HG03565 (cell line): ENCODE measurements around the gene CYB5RL.
"Not testable (repeated sequence)": the region's sequence is repeated elsewhere in the genome, so short reads cannot be mapped to it uniquely, and the experiment has no call there.

Source experiments
- ATAC-seq: cut with Tn5 transposase; IDR thresholded peaks from one replicate; pipeline ENCODE4 v1.9.1; 2021; ENCODE audit warnings: mild to moderate bottlenecking, moderate library complexity; ENCODE audit not compliant: unreplicated experiment

The CYB5RL gene

DNA sequence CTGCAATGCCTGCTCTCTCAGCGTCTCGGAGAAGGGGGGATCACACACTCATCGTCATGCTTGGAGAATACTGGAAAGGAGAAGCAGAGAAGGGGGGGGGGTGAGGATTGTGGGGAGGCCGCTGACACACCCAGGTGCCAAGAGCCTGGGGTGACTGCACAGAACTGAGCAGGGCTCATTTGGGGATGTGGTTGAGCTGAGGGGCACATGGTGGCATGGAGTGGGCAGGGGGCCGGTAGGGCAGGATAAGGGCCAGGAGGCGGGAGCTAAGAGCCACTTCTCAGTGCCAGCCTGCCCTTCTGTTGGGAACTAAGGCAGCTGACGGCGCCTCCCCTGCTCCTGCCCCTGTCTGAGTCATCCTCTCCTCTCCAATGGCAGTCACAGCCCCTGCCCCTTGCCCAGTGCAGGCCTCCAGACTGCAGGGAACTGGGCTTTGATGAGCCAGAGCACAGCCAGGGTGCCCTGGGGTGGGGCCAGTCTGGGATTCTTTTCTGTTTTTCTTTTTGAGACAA is 27.3 kb upstream of the CYB5RL start:
- no peak for ATAC-seq

DNA sequence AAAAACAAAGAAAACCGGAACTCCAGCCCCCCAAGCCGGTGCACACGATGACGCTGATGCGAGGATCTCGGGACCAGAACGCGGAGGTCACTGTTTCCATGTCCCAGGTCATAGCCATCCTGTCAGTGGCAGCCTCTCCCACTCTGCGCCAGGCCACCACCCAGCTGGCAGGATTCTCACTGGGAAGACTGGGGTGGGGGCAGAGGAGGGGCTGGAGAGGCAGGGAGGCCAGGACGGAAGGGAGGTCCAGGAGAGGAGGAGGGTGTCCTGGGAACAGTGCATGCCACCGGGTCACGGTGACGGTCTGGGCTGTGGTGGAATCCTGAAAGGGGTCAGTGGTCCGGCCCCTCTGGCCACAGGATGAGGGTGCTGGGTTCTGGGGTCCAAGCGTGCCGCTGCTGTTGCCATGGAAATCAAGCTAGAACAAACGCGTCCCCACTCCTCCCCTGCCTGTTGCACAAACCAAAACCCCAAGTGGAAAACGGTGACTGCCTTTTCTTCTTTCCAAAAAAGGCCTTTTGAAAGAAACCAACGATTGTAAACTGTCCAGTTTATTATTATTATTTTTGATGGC is 26.2 kb upstream of the CYB5RL start:
- ATAC-seq, result no peak

- ATAC-seq, result no peak
Observed at GRCh38 chr1:54225378-54225777, 25.5 kb upstream of the CYB5RL start.

DNA sequence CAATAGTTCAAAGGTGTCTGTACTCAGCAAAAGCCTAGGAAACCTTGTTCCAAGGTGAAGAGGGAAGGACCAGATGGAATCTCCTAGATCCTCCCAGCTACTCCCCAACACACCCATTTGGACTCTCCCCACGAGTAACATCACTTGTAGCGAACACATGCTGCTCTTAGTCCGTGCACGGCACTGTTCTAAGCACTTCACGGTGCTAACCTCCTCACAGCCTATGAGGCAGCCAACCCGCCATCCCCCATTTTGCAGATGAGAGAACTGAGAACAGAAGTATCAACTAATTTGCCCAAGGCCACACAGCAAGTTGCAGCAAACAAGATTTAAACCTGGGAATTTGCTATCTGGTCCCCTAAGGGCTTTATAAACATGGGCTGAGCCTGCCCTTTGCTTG is 24.4 kb upstream of the CYB5RL start:
- no peak for ATAC-seq

GRCh38 chr1:54223441-54224202 is 23.8 kb upstream of the CYB5RL start:
- ATAC-seq, result no peak

DNA sequence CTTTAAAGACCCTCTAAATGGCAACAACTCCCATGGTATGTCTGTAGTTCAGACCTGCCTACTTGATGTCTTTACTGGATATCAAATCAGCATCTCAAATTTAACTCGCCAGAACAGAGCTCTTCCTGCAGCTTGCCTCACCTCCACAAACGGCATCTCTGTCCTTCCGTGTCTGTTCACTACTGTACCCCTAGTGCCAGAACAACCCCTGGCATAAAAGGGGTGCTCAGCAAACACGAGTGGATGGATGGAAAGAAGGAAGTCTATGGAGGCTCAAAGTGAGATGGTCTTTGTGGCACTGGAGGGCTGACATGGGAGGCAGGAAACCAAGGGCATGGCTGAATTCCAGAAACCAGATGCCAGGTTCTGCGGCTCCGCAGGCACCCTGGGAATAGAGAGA is 22.9 kb upstream of the CYB5RL start:
- no peak for ATAC-seq

- ATAC-seq, result no peak
Observed at GRCh38 chr1:54221867-54222484, 22.1 kb upstream of the CYB5RL start.

- ATAC-seq, result no peak
Observed at GRCh38 chr1:54221113-54221834, 21.4 kb upstream of the CYB5RL start.

DNA sequence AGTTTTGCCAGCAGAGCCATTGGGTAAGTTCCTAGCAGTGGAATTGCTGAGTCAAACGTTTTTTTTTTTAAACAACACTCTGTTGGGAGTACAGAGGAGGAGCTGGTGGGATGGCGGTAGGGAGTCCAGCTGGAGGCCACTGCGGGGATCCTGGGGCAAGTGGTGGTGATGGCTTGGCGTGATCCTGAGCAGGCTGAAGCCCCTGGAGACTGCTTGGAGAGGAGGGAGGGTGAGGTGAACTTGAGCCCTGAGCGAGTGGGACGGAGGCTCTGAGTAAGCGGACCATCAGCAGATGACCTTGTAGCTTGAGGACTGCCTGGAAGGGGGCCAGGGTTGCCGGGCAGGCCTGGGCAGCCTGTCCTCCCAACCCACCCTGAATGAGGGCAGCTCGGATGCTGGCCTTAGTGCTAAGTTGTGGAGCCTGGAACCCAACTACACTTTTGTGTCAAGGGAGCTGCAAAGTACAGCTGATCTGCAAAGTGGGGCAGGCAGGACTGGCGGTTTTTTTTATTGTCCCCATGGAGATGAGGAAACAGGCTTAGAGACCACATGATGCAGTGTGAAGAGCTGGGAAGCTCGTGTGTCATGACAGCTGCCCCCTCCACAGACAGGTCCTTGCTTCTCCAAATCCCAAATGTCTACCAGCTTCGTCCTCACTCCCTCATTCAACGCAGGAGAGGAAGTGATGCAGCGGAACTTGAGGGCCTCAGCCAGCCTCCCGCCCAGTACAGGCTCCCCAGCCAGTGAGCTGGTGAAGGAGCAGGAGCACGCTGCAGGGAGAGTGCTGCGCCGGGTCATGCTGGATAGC is 20.4 kb upstream of the CYB5RL start:
- ATAC-seq, result no peak

- ATAC-seq, result no peak
Observed at GRCh38 chr1:54219688-54220003, 19.8 kb upstream of the CYB5RL start.

DNA sequence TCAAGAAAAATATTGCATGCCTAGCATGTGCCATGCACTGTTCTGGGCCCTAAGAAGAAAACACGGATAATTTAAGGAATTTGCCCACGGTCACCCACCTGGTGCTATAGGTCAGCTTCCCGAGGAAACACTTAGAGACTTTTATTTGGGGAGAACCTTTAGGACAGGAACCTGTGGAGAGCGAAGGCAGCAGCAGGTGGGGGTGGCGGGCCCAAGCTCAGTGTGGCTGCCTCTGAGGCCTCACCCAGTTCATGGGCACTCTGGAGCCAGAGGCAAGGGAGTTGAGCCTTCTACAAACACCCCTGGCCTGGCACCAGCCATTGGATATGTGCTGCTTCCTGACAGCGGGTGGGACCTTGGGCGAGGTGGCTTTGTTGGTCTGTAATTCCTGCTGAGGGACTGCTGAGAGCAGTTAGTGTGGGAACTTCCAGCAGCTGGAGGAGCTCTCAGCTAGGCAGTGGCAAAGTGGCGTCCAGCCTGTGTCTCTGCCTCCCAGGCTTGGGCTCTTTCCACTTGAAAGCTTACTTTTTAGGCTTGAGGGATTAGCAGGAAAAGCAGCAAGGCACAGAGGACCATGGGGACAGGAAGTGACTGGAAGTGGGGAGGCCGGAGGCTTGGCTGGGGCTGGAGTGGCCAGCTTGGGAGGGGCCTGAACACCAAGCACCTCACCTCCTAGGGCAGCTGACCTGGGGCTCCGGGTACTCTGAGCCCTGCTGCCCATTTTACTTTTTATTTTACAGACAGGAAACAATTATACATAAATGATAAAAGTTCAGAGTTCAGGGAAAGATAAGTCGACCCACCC is 19.3 kb upstream of the CYB5RL start:
- ATAC-seq, result no peak

GRCh38 chr1:54215523-54215922 is 15.7 kb upstream of the CYB5RL start:
- ATAC-seq, result no peak

GRCh38 chr1:54212872-54213271 is 13.0 kb upstream of the CYB5RL start:
- ATAC-seq, result no peak

DNA sequence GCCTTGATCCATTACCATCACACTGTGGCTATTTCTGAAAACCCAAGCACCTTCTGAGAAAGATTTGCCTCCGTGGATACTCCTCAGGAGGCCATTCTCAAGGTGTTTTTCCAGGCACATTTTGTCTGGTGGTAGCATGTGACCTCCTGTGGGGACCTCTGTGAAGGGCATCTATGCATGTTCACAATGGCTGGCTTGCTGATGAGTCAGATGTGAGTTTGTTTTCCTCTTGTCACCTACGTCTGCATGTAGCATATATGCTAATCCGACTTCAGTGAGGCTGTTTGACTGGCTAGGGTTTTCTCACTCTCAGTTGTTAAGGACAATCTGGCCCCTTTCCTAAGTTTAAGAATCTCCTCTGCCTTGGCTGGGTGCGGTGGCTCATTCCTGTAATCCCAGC is 8.1 kb upstream of the CYB5RL start:
- ATAC-seq, result not testable (repeated sequence)

GRCh38 chr1:54207287-54207686 is 7.5 kb upstream of the CYB5RL start:
- ATAC-seq, result no peak

GRCh38 chr1:54204199-54204598 is 4.4 kb upstream of the CYB5RL start:
- ATAC-seq, result no peak

- ATAC-seq, result no peak
Observed at GRCh38 chr1:54200519-54200997, 728 bp upstream of the CYB5RL start.

DNA sequence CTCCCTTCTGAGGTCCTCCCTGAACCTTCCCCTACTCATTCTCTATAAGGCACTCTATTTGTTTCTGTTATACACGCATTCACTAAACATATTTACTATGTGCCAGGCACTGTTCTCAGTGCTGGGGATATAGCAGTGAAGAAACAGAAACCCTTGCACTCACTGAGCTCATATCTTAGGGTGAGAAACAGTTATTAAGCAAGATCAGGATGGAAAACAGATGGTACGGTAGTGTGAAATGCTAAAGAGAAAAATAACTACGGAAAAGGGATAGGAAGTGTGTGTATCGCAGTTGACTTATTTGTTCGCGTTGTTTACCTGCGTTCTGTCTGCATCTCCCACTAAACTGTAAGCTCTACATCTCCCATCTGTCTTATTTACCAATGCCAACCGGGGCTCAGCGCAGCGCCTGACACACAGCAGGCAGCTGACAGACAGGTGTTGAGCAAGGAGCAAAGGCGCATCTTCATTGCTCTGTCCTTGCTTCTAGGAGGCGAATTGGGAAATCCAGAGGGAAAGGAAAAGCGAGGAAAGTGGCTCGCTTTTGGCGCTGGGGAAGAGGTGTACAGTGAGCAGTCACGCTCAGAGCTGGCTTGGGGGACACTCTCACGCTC is 572 bp downstream of the CYB5RL start:
- ATAC-seq, result peak; percentile 2

- no peak for ATAC-seq
Observed at GRCh38 chr1:54193453-54193852, 6.4 kb downstream of the CYB5RL start.
